HCT116 (cell line): ENCODE results near the gene TRIP10. TPM values are rescaled to one million over a fixed set of nuclear protein-coding genes. Genes with fewer than 3 reads are reported as not detected.
"Not testable (repeated sequence)": the region's sequence is repeated elsewhere in the genome, so short reads cannot be mapped to it uniquely, and the experiment has no call there.

Experiments used
- ATAC-seq: fragments of 200-7000 bp; cut with Tn5 transposase; 2 replicates; pipeline ENCODE4 v1.9.1; 2020; ENCODE audit warnings: mild to moderate bottlenecking, moderate library complexity
- BruUV-seq: library from RNA; stranded (reverse); fragments of 400-500 nt; replicated peaks from 2 replicates; lab custom pipeline; 2021; lab: Mats Ljungman, UMichigan
- CTCF ChIA-PET: fragments of 300-600 bp; sonication (Branson Sonifier 250); formaldehyde crosslinking; loops from one replicate; lab custom pipeline; 2021; ENCODE audit warnings: antibody characterized with exemption; lab: Charles Lee
- POLR2A ChIA-PET: fragments of 300-600, 350-600 bp; sonication (Branson Sonifier 250); formaldehyde crosslinking; loops from one replicate; lab custom pipeline; 2021; ENCODE audit warnings: antibody characterized with exemption; lab: Charles Lee
- RAD21 ChIA-PET, 2 experiments: fragments of 300-600 bp; sonication (Branson Sonifier 250); formaldehyde crosslinking; loops; one replicate each; lab custom pipeline; 2023; ENCODE audit warnings: low total read pairs in 2 of 2; ENCODE audit not compliant: uncharacterized antibody in 2 of 2, unreplicated experiment in 2 of 2, low non-redundant PET in 1 of 2; lab: Charles Lee
- DNase-seq: peaks from one replicate; pipeline ENCODE4 v3.0.0-alpha.2; 2010; ENCODE audit warnings: low read depth, low spot score
- H2AFZ ChIP-seq: fragments of 200-600 bp; shearing (Covaris generic), sonication (generic); 2 replicates; pipeline ENCODE4 v1.6.1; 2017; ENCODE audit warnings: low read depth, mixed run types, mixed read lengths, antibody characterized with exemption, low read length; ENCODE audit not compliant: poor library complexity, severe bottlenecking
- H3K27ac ChIP-seq: 2 replicates; pipeline ENCODE4 v1.5.1; 2012; ENCODE audit warnings: low read depth, low read length
- H3K27me3 ChIP-seq: fragments of 200-600 bp; sonication (generic); 2 replicates; pipeline ENCODE4 v1.6.1; 2016; ENCODE audit warnings: mixed run types, low read length, mixed read lengths; ENCODE audit not compliant: insufficient read depth
- H3K36me3 ChIP-seq, 2 experiments: fragments of 200-500 bp in 1 of 2; fragments of 200-600 bp in 1 of 2; sonication (Bioruptor generic) in 1 of 2; sonication (generic) in 1 of 2; 2 replicates each; pipeline versions ENCODE4 v1.5.1 to v1.6.1; 2014 to 2016; ENCODE audit warnings: low read length in 2 of 2, inconsistent platforms in 1 of 2, mixed read lengths in 1 of 2, mixed run types in 1 of 2; ENCODE audit not compliant: insufficient read depth in 2 of 2, control insufficient read depth in 1 of 2
- H3K4me1 ChIP-seq, 2 experiments: fragments of 200-600 bp in 1 of 2; sonication (generic) in 1 of 2; 2 replicates each; pipeline versions ENCODE4 v1.5.1 to v1.6.1; 2012 to 2017; ENCODE audit warnings: low read length in 2 of 2, inconsistent platforms in 1 of 2, mild to moderate bottlenecking in 1 of 2, mixed read lengths in 1 of 2, mixed run types in 1 of 2, moderate library complexity in 1 of 2; ENCODE audit not compliant: insufficient read depth in 2 of 2, control insufficient read depth in 1 of 2
- H3K4me2 ChIP-seq: fragments of 200-600 bp; sonication (generic); 2 replicates; pipeline ENCODE4 v1.6.1; 2017; ENCODE audit warnings: mixed run types, low read length, mixed read lengths
- H3K4me3 ChIP-seq, 2 experiments: fragments of 200-600 bp in 1 of 2; sonication (generic) in 1 of 2; replicated peaks in 1 of 2; 2 replicates each; pipeline ENCODE4 v1.5.1; 2011 to 2016; ENCODE audit warnings: low read length in 2 of 2, control low read depth in 1 of 2, low read depth in 1 of 2, mild to moderate bottlenecking in 1 of 2, mixed read lengths in 1 of 2, mixed run types in 1 of 2
- H3K79me2 ChIP-seq: fragments of 200-600 bp; sonication (generic); 2 replicates; pipeline ENCODE4 v1.6.1; 2017; ENCODE audit warnings: mild to moderate bottlenecking, mixed run types, low read length, moderate library complexity, mixed read lengths; ENCODE audit not compliant: insufficient read depth
- H3K9ac ChIP-seq: fragments of 200-600 bp; sonication (generic); 2 replicates; pipeline ENCODE4 v1.6.1; 2016; ENCODE audit warnings: low read length, mixed read lengths
- H3K9me2 ChIP-seq: fragments of 200-600 bp; sonication (generic), shearing (Covaris generic); 2 replicates; pipeline ENCODE4 v1.6.1; 2017; ENCODE audit warnings: mixed run types, mild to moderate bottlenecking, moderate library complexity; ENCODE audit not compliant: insufficient read depth
- H3K9me3 ChIP-seq, 2 experiments: fragments of 200-500 bp in 1 of 2; fragments of 200-600 bp in 1 of 2; sonication (Bioruptor generic) in 1 of 2; sonication (generic) in 1 of 2; 2 replicates each; pipeline ENCODE4 v1.6.1; 2014 to 2017; ENCODE audit warnings: low read length in 2 of 2, mixed read lengths in 2 of 2, inconsistent platforms in 1 of 2, low read depth in 1 of 2, mild to moderate bottlenecking in 1 of 2, mixed run types in 1 of 2, moderate library complexity in 1 of 2; ENCODE audit not compliant: control insufficient read depth in 1 of 2, insufficient read depth in 1 of 2
- H4K20me1 ChIP-seq: fragments of 200-600 bp; sonication (generic), shearing (Covaris generic); 2 replicates; pipeline ENCODE4 v1.6.1; 2017; ENCODE audit warnings: mixed run types, mild to moderate bottlenecking, moderate library complexity; ENCODE audit not compliant: insufficient read depth
- ATF3 ChIP-seq: IDR thresholded peaks from 2 replicates; pipeline ENCODE4 v1.6.1; 2012
- CBX3 ChIP-seq: IDR thresholded peaks from 2 replicates; pipeline ENCODE4 v1.6.1; 2012; ENCODE audit warnings: low read depth
- ELF1 ChIP-seq: IDR thresholded peaks from 2 replicates; pipeline ENCODE4 v1.6.1; 2012; ENCODE audit warnings: low read depth, borderline replicate concordance
- EZH2phosphoT487 ChIP-seq: fragments of 200-600 bp; IDR thresholded peaks from 2 replicates; pipeline ENCODE4 v1.6.1; 2018; ENCODE audit warnings: antibody characterized with exemption, borderline replicate concordance
- MAX ChIP-seq: IDR thresholded peaks from 2 replicates; pipeline ENCODE4 v1.6.1; 2012
- POLR2A ChIP-seq: IDR thresholded peaks from 2 replicates; pipeline ENCODE4 v1.7.0; 2011; ENCODE audit warnings: borderline replicate concordance; ENCODE audit not compliant: insufficient read depth, insufficient read length; ENCODE audit errors: extremely low read depth
- POLR2AphosphoS5 ChIP-seq: IDR thresholded peaks from 2 replicates; pipeline ENCODE4 v1.6.1; 2011; ENCODE audit warnings: mild to moderate bottlenecking, low read depth, low read length, moderate library complexity
- TCF7L2 ChIP-seq: IDR thresholded peaks from 2 replicates; pipeline ENCODE4 v1.7.0; 2011; ENCODE audit warnings: borderline replicate concordance, inconsistent platforms; ENCODE audit not compliant: insufficient read depth, insufficient read length; ENCODE audit errors: extremely low read depth
- intact Hi-C: fragments of 100-400 bp; cut with micrococcal nuclease; formaldehyde crosslinking; loops from 2 replicates; pipeline ENCODE4 v1.10.0; 2022
- total RNA-seq: library from RNA; stranded (reverse); gene quantifications from one replicate; pipeline ENCODE4 v1.2.1, GENCODE V29; 2021; ENCODE audit not compliant: unreplicated experiment

Gene TRIP10
- total RNA-seq, 1 experiment from 2014 or later, result 111 TPM

- peak; percentile 75 for ATAC-seq
- peak overlapping the region; percentile 98 for H3K27ac ChIP-seq
- BruUV-seq, result no TSS peak
Observed at GRCh38 chr19:6744381-6745301, 5.2 kb downstream of the TRIP10 start.

GRCh38 chr19:6745965-6746364 is 6.5 kb downstream of the TRIP10 start:
- ChIA-PET CTCF (no interaction called here), POLR2A (no interaction called here), RAD21 (no interaction called here)
- no peak overlapping the region for H3K4me3 ChIP-seq
- ATAC-seq (no peak), DNase-seq (no peak)
- no peak overlapping the region for H2AFZ ChIP-seq
- H3K79me2 ChIP-seq, result peaks cover 63% of the 10 kb centered on the region
- peak overlapping the region; percentile 39; the same call in 1 of the 2 replicates for H3K27ac ChIP-seq
- no peak for TF ChIP-seq ELF1
- TF ChIP-seq ATF3, result no peak
- TF ChIP-seq CBX3, result no peak
- no peak for TF ChIP-seq MAX
- TF ChIP-seq POLR2AphosphoS5, result no peak
- TF ChIP-seq POLR2A, result no peak
- no peak for TF ChIP-seq TCF7L2
- H4K20me1 ChIP-seq, result no peaks in the 10 kb centered on the region
- H3K9me2 ChIP-seq, result no peaks in the 10 kb centered on the region
- intact Hi-C loops, result no loop called here
- no peak overlapping the region for H3K9ac ChIP-seq
- H3K36me3 ChIP-seq, result peaks cover 43 to 52% of the 10 kb centered on the region in 2 experiments
- BruUV-seq, result no TSS peak
- H3K4me2 ChIP-seq, result no peak overlapping the region
- H3K4me1 ChIP-seq, result peaks cover 41 to 48% of the 10 kb centered on the region in 2 experiments
- no peaks in the 10 kb centered on the region for H3K27me3 ChIP-seq
- no peaks in the 10 kb centered on the region for H3K9me3 ChIP-seq

More at GRCh38 chr19:6744381-6745301, 5.2 kb downstream of the TRIP10 start:
- intact Hi-C loops, result no loop called here
- ChIA-PET CTCF (interaction anchor here (0.8 kb wide), 1 partner anchor 9 kb away, joined by 3 read pairs; no protein-coding TSS in a partner anchor), POLR2A (no interaction called here), RAD21 (interaction anchor here in 1 of 2 experiments (1.5 kb wide), 1 partner anchor 119 kb away, joined by 3 read pairs; no protein-coding TSS in a partner anchor)
- Histone ChIP-seq H3K36me3 (peaks cover 36 to 45% of the 10 kb centered on the region in 2 experiments), H3K4me1 (peaks cover 41 to 50% of the 10 kb centered on the region in 2 experiments), H3K9ac (peak overlapping the region; percentile 71), H3K79me2 (peaks cover 76% of the 10 kb centered on the region), H2AFZ (no peak overlapping the region), H4K20me1 (no peaks in the 10 kb centered on the region), H3K4me3 (peak overlapping the region; percentile 13 to 52), H3K4me2 (peak overlapping the region; percentile 72), H3K27me3 (no peaks in the 10 kb centered on the region), H3K9me2 (no peaks in the 10 kb centered on the region), H3K9me3 (no peaks in the 10 kb centered on the region)
- DNase-seq, result no peak
- TF ChIP-seq EZH2phosphoT487 (no peak), POLR2AphosphoS5 (peak; percentile 65)

GRCh38 chr19:6748543-6748942 is 9.1 kb downstream of the TRIP10 start:
- peaks cover 38% of the 10 kb centered on the region for H3K79me2 ChIP-seq
- H3K27ac ChIP-seq, ATAC-seq, H3K27me3 ChIP-seq, H3K9ac ChIP-seq, H3K9me2 ChIP-seq, POLR2A ChIA-PET, H2AFZ ChIP-seq, BruUV-seq, RAD21 ChIA-PET, H4K20me1 ChIP-seq, H3K9me3 ChIP-seq, DNase-seq, H3K4me2 ChIP-seq, H3K4me3 ChIP-seq, intact Hi-C loops: not testable (repeated sequence)
- H3K36me3 ChIP-seq, result peaks cover 34 to 52% of the 10 kb centered on the region in 2 experiments
- CTCF ChIA-PET, result interaction anchor here (1.1 kb wide), 1 partner anchor 10 kb away, joined by 3 read pairs; no protein-coding TSS in a partner anchor
- H3K4me1 ChIP-seq, result peaks cover 36 to 41% of the 10 kb centered on the region in 2 experiments
